HG03378 (cell line): ENCODE data around the gene CDH12.
"Not testable (repeated sequence)": the region's sequence is repeated elsewhere in the genome, so short reads cannot be mapped to it uniquely, and the experiment has no call there.

Experiments used
- ATAC-seq: cut with Tn5 transposase; IDR thresholded peaks from one replicate; pipeline ENCODE4 v1.9.1; 2021; ENCODE audit warnings: mild to moderate bottlenecking, moderate library complexity; ENCODE audit not compliant: unreplicated experiment

Gene CDH12

DNA sequence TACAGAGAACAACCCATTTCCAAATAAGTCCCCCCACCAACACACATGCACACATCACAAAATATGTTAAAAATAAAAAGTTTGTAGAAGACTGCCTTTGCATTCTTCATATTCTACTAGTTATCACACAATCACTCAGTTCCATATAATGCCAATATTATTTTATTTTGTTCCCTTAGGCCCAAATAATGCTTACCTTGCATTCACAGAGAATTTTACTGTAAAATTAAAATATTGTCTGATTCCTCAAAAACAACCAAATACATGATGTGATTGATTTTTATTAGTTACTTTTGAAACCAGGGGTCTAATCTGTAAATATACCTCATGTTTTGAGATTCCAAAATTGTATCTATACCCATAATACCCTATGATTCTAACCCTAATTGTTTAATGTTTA, 536.9 kb downstream of the CDH12 start:
- no peak for ATAC-seq

GRCh38 chr5:22315052-22315451, 538.1 kb downstream of the CDH12 start:
- ATAC-seq, result not testable (repeated sequence)

- no peak for ATAC-seq
Observed at GRCh38 chr5:22314548-22314947, 538.6 kb downstream of the CDH12 start.

GRCh38 chr5:22306011-22306410, 547.1 kb downstream of the CDH12 start:
- ATAC-seq, result no peak

DNA sequence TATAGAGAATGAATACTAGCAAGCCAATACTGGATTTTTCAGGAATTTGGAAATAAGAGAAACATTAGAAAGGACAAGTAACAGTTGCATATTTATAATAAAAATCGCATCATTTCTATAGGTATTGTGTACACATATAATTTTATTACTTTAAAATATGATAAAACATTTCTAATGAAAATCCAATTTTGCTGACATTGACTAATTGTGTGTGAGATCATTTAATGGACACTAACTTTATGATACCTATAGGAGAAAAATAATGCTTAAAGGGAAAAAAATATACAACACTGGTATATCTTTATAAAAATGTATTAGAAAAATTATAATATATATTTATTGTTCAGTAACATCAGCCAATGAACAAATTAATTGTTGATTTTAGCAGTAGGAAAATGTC, 557.3 kb downstream of the CDH12 start:
- no peak for ATAC-seq

- no peak for ATAC-seq
Observed at GRCh38 chr5:22293147-22293546, 560.0 kb downstream of the CDH12 start.

- ATAC-seq, result no peak
Observed at GRCh38 chr5:22278164-22278563, 575.0 kb downstream of the CDH12 start.

DNA sequence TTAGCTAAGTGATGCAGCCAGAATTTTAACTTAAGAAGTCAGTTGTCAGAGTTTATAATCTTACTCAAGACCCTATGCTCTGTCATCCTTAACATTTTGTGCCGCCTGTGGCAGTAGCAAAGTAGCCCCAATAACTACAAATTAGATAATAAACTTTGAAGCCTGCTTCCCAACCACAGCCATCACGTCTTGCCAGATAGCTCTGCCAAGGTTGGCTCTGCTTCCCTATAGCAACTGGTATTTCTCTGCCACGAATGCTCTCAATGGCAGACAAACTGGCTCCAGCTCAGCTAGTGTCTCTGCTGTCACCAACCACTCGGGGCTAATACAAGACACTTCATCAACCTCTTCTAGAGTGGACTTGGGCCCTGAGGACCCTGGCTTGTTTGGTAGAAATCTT, 576.1 kb downstream of the CDH12 start:
- ATAC-seq, result no peak

DNA sequence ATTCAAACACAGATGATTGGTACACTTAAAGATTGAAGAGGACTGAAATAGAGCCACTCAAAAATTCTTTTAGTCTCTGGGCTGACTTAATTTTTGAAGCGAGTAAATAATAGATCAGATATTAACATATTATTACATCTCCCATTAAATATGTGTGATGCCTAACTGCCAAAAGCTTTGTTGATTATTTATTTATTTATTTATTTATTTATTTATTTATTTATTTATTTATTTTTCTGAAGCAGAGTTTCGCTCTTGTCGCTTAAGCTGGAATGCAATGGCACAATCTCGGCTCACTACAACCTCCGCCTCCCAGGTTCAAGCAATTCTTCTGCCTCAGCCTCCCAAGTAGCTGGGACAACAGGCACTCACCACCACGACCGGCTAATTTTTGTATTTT, 587.3 kb downstream of the CDH12 start:
- ATAC-seq, result not testable (repeated sequence)

- no peak for ATAC-seq
Observed at GRCh38 chr5:22258139-22258538, 595.0 kb downstream of the CDH12 start.

- no peak for ATAC-seq
Observed at GRCh38 chr5:22250528-22250927, 602.6 kb downstream of the CDH12 start.

DNA sequence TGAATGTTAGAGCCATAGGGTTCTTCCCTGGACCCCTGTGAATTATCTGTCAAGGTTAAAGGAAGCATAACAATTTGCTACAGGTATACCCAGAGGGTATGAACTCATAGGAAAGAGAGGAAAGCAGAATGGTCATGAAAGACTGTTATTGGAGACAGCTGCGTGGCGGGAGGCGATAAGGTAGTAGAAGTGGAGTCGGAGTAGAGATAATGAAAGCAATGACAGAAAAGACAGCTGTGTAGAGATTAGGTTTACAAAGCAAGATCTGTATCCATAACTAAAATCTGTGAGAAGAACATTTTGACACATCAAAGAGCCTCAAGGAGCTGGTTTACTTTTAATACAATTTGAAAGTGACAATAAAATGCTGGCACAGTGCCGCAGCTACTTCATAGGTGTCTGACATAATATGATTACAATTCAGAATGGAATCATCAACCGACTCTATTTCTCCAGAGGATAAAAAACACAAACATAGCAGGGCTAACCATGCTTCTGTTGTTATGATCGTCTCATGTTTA, 603.9 kb downstream of the CDH12 start:
- no peak for ATAC-seq

- no peak for ATAC-seq
Observed at GRCh38 chr5:22245770-22246169, 607.4 kb downstream of the CDH12 start.

DNA sequence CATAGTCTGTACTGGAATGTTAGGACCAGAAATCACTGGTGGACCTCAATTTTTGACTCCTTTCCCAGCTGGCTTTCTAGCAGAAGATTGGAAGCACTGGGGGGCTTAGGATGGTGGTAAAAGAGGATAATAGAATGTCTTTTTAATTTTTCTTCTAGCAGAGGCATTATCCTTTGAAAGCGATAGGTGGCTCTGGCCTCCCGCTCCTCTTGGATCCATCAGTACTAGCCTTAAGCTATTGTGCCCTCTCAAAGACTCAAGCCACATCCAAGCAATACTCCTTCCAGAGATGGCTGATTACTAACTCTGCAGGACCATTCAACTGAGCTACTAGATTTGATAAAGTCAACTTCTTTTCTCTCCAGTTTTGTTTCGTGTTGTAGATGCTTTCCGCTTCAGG, 610.6 kb downstream of the CDH12 start:
- no peak for ATAC-seq

DNA sequence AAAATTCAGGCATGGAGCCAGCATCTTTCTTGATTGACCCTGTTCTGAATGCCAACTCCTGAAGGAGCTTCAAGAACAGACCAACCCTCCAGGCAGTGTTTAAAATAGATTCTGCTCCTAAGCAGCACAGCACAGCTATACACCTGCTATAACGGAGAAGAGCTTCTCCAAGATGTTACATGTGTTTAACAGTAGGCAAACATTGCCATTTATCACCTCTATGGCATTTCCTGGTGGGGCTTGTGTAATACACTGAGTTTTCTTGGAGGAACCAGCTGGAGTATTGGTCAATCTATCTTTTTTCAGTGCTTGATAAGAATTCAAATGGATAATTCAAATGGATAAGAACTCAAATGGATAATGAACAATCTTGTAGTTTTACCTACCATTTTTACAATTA, 615.1 kb downstream of the CDH12 start:
- no peak for ATAC-seq

GRCh38 chr5:22226423-22226822, 626.7 kb downstream of the CDH12 start:
- ATAC-seq, result no peak

DNA sequence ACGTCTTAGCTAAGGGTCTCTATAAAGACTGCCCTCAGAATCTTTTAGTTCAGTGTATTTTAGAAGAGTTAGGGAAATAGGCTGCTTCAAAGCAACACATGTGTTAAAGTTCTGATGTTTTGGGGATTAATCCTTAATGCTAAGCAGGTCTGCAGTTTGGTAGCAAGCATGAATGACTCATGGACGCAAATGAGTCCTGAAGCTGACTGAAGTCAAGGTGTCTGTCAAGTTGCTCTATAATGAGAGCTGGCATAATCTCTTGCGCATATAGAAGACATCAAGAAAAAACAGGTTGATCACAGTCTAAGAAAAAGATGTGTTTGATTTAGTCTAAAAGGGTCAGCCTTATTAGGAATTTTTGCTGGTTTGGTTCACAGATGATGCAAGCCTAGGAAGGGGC, 630.1 kb downstream of the CDH12 start:
- no peak for ATAC-seq

GRCh38 chr5:22213703-22214495, 639.2 kb downstream of the CDH12 start:
- not testable (repeated sequence) for ATAC-seq

DNA sequence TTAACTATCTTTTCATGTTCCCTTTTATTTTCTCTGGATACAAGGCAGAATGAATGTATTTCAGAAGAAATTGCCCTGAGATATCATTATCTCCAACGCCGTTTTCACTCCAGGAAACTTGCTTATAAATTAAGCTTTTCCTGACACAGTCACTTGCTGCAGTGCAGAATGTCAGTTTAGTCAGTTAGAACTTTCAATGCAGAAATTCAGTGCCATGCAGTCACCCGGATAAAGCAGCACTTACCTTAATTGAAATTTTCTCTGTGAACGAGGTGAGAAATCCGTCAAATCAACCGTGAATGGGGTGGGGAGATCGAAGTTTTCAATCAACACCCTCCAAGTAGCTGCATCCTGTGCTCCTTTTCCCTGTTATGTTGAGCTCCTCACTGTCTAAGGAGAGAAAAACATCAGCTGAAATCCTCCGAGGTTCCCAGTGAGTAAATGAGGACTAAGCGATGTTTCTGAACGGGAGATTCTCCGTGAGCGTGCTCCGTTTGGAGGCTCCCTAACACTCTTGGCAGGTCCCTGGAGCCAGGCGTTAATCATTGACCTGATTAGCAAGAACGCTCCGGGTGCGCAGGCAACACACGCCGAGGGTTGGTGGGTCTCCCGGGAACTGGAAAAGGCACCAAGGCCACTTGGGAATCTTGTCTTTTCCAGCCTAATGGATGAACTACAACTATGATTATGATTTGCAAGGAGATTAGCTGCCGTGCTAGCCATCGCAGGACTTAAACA, 640.7 kb downstream of the CDH12 start:
- ATAC-seq, result not testable (repeated sequence)

DNA sequence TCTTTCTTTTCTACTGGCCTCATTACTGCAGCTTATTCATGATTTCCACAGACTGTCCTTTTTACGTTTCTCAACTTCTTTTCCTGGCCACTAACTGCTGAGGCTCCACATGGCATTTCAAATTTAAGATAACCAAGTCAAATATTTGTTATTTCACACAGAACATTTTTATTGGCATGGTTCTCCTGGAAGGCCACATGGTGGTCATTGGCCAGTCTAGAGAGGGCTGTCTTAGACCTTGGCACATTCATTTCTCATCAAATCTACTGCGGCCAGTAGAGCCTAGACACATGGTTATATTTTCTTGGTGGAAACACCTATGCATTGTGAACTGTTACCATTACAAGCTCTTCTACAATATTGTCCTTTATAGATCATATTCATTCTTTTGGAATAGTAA, 644.7 kb downstream of the CDH12 start:
- not testable (repeated sequence) for ATAC-seq

DNA sequence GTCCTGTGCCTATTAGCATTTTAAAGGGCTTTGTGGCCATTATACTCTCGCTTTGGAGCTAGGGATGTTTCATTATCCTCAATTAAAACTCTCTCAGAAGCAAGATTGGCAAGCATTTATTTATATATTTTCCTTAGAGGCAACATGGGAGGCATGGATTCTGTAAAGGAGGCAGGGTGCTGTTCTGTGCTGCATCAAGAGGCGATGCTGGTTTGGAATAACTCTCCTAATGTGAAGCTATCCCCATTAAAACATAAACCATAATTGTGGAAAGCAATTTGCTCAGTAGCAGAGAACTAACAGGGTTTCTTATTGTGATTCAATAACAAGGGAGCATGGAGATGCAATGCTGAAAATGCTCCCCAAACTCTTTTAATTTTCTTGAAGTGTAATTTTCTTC, 664.5 kb downstream of the CDH12 start:
- ATAC-seq, result not testable (repeated sequence)

GRCh38 chr5:22187632-22188228, 665.4 kb downstream of the CDH12 start:
- ATAC-seq, result not testable (repeated sequence)
